Right renal cortex interstitium (tissue), 3 donors: Measurements from ENCODE around the gene AMACR. TPM values are rescaled to one million over a fixed set of nuclear protein-coding genes. Genes with fewer than 3 reads are reported as not detected.

Experiments
- polyA plus RNA-seq, 3 donors: library from polyadenylated mRNA; unstranded; fragments of 120-200 nt; gene quantifications; one replicate each; pipeline ENCODE4 v1.2.1, GENCODE V29; 2013; ENCODE audit not compliant: insufficient read length in 3 of 3

The AMACR gene
- polyA plus RNA-seq, 3 donors = 74.2 to 98.0 (median 94.2) TPM

Other genes with a start within 250 kb of the AMACR start
- 10 to 100 TPM; 14.3 to 16.9 (median 14.8) TPM for gene ADAMTS12, start 116.1 kb downstream of the AMACR start, polyA plus RNA-seq
- under 1 TPM in 2 of 3 donors, not detected in 1; 0.08 to 0.11 TPM for gene RXFP3, start 71.7 kb downstream of the AMACR start, polyA plus RNA-seq
- gene SLC45A2, start 23.4 kb downstream of the AMACR start, polyA plus RNA-seq = under 1 TPM; 0.26 to 0.51 (median 0.47) TPM
- gene C1QTNF3, start 35.2 kb upstream of the AMACR start, polyA plus RNA-seq = 10 to 100 TPM; 43.8 to 63.8 (median 53.3) TPM